ENCODE results near the gene GTF2F1. TPM values are rescaled to one million over a fixed set of nuclear protein-coding genes. Genes with fewer than 3 reads are reported as not detected.

The GTF2F1 gene
- total and polyA plus RNA-seq, 2 donors (not counting 1 experiment from before 2014, with no cell fraction given) = 43.0 to 50.4 TPM

GRCh38 chr19:6421075-6422014 lies 28.4 kb upstream of the GTF2F1 start:
- H3K9ac ChIP-seq (ENCODE audit: insufficient read depth, low read length) = no peak overlapping the region
- H3K27me3 ChIP-seq (ENCODE audit: control insufficient read depth, insufficient read depth, low read length) = no peaks in the 10 kb centered on the region
- H3K79me2 ChIP-seq (ENCODE audit: control insufficient read depth, insufficient read depth, low read length) = peaks cover 55% of the 10 kb centered on the region
- peaks cover 4% of the 10 kb centered on the region for H3K4me1 ChIP-seq (ENCODE audit: control insufficient read depth, extremely low read depth, insufficient read depth, low read length)
- peak overlapping the region; percentile 33 for H3K4me2 ChIP-seq (ENCODE audit: extremely low read depth, insufficient read depth, low read length)
- peak overlapping the region in 1 of 4 experiments; percentile 4 for H3K4me3 ChIP-seq (replicated peaks in 1 of 4; ENCODE audit: control extremely low read depth in 1 of 4, insufficient read depth in 1 of 4, low read depth in 3 of 4, low read length in 4 of 4)
- no peak overlapping the region for H3K27ac ChIP-seq (ENCODE audit: insufficient read depth, low read length)
- TF ChIP-seq CTCF (conservative IDR thresholded peaks at IDR 0.05 in 1 of 2, IDR thresholded peaks at IDR 0.05 in 1 of 2; ENCODE audit: low read depth in 1 of 2, low read length in 2 of 2) = no peak
- TF ChIP-seq EZH2 (IDR thresholded peaks at IDR 0.05; ENCODE audit: low read length, missing control alignments) = no peak
- DNase-seq (ENCODE audit: low read depth in 2 of 2) = no peak
- H3K36me3 ChIP-seq (ENCODE audit: control insufficient read depth, insufficient read depth, low read length) = peaks cover 35% of the 10 kb centered on the region
- peaks cover 6% of the 10 kb centered on the region for H4K20me1 ChIP-seq (ENCODE audit: control insufficient read depth, extremely low read depth, insufficient read depth, low read length)
- no peak overlapping the region for H2AFZ ChIP-seq (ENCODE audit: low read length)
- no peaks in the 10 kb centered on the region for H3K9me3 ChIP-seq (ENCODE audit: control insufficient read depth, insufficient read depth, low read depth, low read length)

GRCh38 chr19:6418562-6418932 lies 25.6 kb upstream of the GTF2F1 start:
- no peak overlapping the region for H3K4me2 ChIP-seq (ENCODE audit: extremely low read depth, insufficient read depth, low read length)
- H3K4me3 ChIP-seq (replicated peaks in 1 of 4; ENCODE audit: control extremely low read depth in 1 of 4, insufficient read depth in 1 of 4, low read depth in 3 of 4, low read length in 4 of 4) = no peak overlapping the region
- no peaks in the 10 kb centered on the region for H3K9me3 ChIP-seq (ENCODE audit: control insufficient read depth, insufficient read depth, low read depth, low read length)
- no peak overlapping the region for H3K27ac ChIP-seq (ENCODE audit: insufficient read depth, low read length)
- peaks cover 4% of the 10 kb centered on the region for H3K4me1 ChIP-seq (ENCODE audit: control insufficient read depth, extremely low read depth, insufficient read depth, low read length)
- no peak overlapping the region for H2AFZ ChIP-seq (ENCODE audit: low read length)
- H3K79me2 ChIP-seq (ENCODE audit: control insufficient read depth, insufficient read depth, low read length) = peaks cover 49% of the 10 kb centered on the region
- H4K20me1 ChIP-seq (ENCODE audit: control insufficient read depth, extremely low read depth, insufficient read depth, low read length) = peaks cover 6% of the 10 kb centered on the region
- H3K36me3 ChIP-seq (ENCODE audit: control insufficient read depth, insufficient read depth, low read length) = peaks cover 52% of the 10 kb centered on the region
- no peaks in the 10 kb centered on the region for H3K27me3 ChIP-seq (ENCODE audit: control insufficient read depth, insufficient read depth, low read length)
- H3K9ac ChIP-seq (ENCODE audit: insufficient read depth, low read length) = no peak overlapping the region
- no peak for DNase-seq (ENCODE audit: low read depth in 2 of 2)
- TF ChIP-seq EZH2 (IDR thresholded peaks at IDR 0.05; ENCODE audit: low read length, missing control alignments) (no peak), CTCF (conservative IDR thresholded peaks at IDR 0.05 in 1 of 2, IDR thresholded peaks at IDR 0.05 in 1 of 2; ENCODE audit: low read depth in 1 of 2, low read length in 2 of 2) (no peak)

DNA sequence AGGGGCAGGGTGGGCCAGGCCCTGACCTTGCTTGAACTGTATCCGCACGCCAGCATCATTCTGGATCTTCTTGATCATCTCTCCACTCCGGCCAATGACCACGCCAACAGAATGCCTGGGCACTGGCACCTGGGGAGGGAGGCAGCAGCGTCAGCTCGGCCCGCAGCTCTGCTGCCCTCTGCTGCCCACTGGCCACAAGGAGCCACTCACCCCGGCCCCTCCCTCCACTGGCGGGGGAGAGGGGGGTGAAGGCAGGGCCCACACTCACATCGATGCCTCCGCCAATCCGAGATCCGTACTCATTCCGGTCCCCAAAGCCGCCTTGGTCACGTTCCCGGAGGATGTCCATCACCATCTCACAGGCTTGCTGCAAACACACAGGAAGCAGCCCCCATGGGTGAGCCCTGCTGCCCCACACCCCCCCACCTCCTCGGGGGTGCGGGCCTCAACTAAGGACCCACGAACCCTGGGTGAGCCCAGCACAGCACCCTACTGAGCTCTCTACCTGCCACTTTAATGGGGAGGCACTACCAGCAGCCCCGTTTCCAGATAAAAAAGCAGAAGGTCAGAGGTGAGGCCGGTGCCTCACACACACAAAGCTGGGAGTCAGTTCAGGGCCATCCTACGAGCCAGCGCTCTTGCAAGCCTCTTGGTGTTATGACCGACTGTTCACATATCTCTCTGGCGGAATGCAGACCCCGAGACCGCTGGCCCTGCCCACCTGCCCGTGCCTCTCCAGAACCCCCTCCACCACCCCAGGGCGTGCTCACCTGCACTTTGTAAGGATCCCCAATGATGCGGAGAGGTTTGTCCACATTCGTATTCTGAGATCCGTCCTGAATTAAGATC lies 25.0 kb upstream of the GTF2F1 start:
- H3K4me2 ChIP-seq (ENCODE audit: extremely low read depth, insufficient read depth, low read length) = no peak overlapping the region
- H3K9ac ChIP-seq (ENCODE audit: insufficient read depth, low read length) = no peak overlapping the region
- H3K36me3 ChIP-seq (ENCODE audit: control insufficient read depth, insufficient read depth, low read length) = peaks cover 52% of the 10 kb centered on the region
- H3K27me3 ChIP-seq (ENCODE audit: control insufficient read depth, insufficient read depth, low read length) = no peaks in the 10 kb centered on the region
- H3K9me3 ChIP-seq (ENCODE audit: control insufficient read depth, insufficient read depth, low read depth, low read length) = no peaks in the 10 kb centered on the region
- no peak overlapping the region for H3K27ac ChIP-seq (ENCODE audit: insufficient read depth, low read length)
- peaks cover 4% of the 10 kb centered on the region for H3K4me1 ChIP-seq (ENCODE audit: control insufficient read depth, extremely low read depth, insufficient read depth, low read length)
- TF ChIP-seq CTCF (conservative IDR thresholded peaks at IDR 0.05 in 1 of 2, IDR thresholded peaks at IDR 0.05 in 1 of 2; ENCODE audit: low read depth in 1 of 2, low read length in 2 of 2) = peak; percentile 32 to 45
- TF ChIP-seq EZH2 (IDR thresholded peaks at IDR 0.05; ENCODE audit: low read length, missing control alignments) = no peak
- H4K20me1 ChIP-seq (ENCODE audit: control insufficient read depth, extremely low read depth, insufficient read depth, low read length) = peaks cover 6% of the 10 kb centered on the region
- H3K4me3 ChIP-seq (replicated peaks in 1 of 4; ENCODE audit: control extremely low read depth in 1 of 4, insufficient read depth in 1 of 4, low read depth in 3 of 4, low read length in 4 of 4) = no peak overlapping the region
- H2AFZ ChIP-seq (ENCODE audit: low read length) = no peak overlapping the region
- DNase-seq (ENCODE audit: low read depth in 2 of 2) = peak; percentile 13 to 29
- H3K79me2 ChIP-seq (ENCODE audit: control insufficient read depth, insufficient read depth, low read length) = peaks cover 43% of the 10 kb centered on the region

All from fibroblast of lung (primary cell).